GM18499 (cell line): ENCODE measurements around the gene MRC2.
A peak's percentile ranks its signal among the peaks of the same experiment; 100 is the strongest.

Source experiments
- ATAC-seq: cut with Tn5 transposase; IDR thresholded peaks from one replicate; pipeline ENCODE4 v1.9.1; 2021; ENCODE audit warnings: moderate number of reproducible peaks; ENCODE audit not compliant: insufficient read depth, unreplicated experiment

Gene MRC2

DNA sequence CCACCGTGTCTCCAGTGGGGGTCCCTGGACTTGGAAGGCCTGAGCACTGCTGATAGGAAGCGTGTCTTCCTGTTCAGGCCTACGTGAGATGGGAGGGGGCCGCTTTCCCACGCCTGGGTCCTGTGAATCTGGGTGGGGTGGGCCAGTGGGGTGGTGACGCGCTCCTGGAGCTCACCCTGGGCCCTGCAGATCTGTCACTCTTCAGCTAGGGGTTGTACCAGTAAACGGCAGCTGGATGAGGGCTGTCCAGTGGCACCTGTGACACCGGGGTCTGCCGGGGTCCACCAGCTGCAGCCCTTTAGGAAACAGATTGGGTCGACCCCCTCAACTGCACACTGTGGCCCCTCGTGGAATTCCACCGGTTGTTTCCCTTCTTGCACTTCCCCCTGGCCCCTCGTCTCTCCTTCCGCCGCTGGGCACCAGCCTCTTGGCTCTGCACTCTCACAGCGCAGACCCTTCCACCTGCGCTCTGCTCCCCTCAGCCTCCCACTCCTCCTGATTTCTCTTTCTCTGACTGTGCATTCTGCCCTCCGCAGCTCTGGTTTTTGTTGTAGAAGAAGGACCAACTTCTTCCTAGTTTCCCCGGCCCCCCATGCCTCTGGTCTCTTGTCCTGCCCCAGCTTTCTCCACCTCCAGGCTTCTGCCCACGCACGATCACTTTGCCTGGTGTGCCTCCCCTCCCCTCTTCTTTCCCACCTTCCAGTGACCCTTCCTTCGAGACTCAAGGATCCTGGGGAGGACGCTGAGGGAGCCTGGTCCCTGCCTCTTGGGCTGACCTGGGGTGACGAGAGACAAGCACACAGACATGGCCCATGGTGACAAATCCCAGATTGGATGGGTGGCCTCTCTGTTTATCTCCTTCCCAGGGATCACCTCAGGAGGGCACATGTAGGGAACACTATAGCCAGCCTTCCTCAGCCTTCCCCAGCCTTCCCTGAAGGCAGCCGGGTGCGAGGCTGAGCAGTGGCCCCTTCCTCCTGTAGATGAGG lies 4.8 kb downstream of the MRC2 start:
- no peak for ATAC-seq

- no peak for ATAC-seq
Observed at GRCh38 chr17:62637809-62638208, 10.3 kb downstream of the MRC2 start.

- no peak for ATAC-seq
Observed at GRCh38 chr17:62641153-62641552, 13.7 kb downstream of the MRC2 start.

DNA sequence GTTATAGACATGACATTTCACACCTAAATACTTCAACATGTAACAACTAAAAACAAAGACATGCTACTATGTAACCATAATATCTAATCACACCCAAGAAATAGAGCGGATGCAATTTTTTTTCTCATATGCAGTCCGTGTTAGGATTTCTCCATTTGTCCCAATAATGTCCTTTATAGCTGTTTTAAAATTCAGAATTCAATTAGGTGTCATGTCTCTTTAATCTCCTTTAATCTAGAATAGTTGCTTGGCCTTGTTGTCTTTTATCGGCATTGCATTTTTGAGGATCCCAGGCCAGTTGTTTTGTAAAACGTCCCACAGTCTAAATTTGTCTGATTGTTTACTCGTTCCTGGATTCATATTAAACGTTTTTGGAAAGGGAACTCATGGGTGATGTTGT lies 14.5 kb downstream of the MRC2 start:
- ATAC-seq = no peak

GRCh38 chr17:62643496-62643895 lies 16.0 kb downstream of the MRC2 start:
- no peak for ATAC-seq

DNA sequence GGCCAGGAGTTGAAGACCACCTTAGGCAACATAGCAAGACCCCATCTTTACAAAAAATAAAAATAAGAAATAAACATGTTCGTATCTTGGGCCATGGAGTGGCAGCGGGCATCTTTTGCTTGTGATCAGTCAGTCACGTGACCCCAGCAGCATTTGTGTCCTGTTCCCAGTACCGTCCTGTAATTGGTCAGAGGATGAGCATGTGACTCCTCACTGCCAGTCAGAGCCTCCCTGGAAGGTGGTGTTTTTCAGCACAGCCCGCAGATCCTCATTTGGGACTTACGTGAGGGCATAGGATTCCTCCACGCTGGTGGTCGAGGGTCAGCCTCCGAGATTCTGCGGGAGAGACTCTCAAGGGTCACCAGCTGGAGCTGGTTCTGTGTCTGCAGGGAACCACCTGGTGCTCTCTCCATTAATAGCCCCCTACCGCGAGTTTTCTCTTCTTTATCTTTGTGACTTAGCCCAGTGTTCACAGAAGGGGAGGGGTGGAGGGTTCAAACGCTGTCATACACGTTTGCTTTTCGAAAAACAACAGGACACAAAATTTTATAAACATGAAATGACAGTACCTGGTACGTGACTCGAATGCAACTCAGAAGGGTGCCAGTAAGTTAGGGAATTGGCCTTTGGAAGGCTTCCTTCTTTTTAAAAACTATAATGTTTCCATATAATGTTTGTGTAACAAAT lies 17.2 kb downstream of the MRC2 start:
- ATAC-seq = no peak

- ATAC-seq = no peak
Observed at GRCh38 chr17:62648251-62648955, 20.9 kb downstream of the MRC2 start.

DNA sequence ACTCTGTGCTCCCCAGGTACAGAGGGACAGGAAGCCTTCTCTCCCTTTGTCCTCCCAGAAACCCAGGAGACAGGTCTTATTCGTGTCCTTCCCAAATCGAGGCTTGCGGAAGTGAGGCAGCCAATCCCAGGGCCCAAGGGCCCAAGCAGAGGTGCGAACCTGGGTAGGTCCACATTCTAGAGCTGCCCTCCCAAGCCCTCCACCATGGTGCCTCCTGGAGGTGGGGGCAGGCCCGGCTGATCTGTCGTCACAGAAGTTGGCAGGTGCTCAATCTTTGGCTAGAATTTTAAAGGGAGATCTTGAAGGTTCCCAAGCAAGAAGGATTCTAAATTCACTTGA lies 21.5 kb downstream of the MRC2 start:
- ATAC-seq = no peak

GRCh38 chr17:62649570-62649969 lies 22.1 kb downstream of the MRC2 start:
- ATAC-seq = no peak

GRCh38 chr17:62650587-62650986 lies 23.1 kb downstream of the MRC2 start:
- ATAC-seq = no peak

DNA sequence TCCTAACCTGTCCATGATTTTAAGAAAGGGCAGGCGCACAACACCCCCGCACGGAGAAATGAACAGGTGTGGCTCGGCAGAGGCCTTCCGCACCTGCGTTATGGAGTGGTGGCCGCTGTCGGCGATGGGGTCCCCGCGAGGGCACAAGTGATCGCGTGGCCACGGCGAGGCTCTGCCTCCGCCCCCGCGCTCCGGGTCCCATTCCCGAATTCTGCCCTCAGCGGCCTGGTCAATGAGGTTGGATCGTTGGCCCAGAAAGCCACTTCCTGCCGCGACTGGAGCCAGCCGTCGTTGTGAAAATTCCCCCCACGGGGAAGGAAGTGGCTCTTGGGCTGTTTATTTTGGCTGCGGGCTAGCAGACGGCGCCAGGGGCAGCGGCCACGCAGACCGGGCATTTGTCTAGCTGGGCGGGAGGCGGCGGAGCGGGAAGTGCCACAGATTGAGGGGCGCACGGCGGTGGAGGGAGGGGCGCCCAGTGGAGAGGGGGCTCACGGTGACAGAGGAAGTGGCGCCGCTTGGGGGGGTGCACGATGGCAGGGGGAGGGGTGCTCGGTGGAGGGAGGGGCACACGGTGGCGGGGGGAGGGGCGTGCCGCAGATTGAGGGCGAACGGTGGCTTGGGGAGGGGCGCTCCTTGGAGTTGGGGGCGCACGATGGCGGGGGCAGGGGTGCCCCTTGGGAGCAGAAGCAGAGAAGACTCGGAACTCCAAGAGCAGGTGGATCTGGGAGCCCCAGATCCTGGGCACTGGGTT lies 25.0 kb downstream of the MRC2 start:
- ATAC-seq = no peak

DNA sequence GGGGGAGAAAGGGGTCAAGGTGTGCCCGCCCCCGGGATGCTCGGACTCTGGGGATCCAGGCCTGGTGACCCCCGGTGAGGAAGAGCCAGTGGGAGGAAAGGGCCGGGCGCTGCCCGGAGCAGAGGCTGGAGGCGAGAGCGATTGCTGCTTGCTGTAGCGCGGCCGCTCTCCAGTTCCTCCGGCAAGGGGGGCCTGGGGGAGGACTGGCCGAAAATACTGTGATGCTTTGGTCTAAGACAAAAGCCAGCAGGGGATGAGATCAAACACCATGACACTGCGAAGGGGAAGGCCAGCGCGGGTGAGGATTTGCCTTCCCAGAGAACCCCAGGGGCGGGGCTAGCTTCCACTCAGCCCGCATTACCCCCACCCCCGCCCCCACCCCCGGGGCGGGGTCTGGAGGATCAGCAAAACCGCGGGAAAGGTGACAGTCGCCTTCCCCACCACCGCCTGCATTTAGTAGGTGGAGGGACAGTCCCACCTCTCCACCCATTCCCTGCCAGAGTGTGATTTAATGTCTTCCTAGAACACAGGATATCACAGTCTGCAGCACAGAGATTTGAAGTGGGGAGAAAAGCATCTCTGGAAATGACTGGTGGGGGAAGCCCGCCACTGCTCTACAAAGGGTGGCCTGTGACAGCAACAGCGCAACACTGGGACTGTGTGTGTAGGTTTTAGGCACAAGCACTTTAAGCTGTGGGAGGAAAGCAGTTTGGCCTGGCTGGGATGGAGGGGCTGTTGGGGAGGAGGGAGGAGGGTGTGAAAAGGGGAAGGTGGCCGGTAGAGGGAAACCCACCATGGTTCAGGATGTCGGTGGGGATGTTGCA lies 25.7 kb downstream of the MRC2 start:
- peak; percentile 79 for ATAC-seq

DNA sequence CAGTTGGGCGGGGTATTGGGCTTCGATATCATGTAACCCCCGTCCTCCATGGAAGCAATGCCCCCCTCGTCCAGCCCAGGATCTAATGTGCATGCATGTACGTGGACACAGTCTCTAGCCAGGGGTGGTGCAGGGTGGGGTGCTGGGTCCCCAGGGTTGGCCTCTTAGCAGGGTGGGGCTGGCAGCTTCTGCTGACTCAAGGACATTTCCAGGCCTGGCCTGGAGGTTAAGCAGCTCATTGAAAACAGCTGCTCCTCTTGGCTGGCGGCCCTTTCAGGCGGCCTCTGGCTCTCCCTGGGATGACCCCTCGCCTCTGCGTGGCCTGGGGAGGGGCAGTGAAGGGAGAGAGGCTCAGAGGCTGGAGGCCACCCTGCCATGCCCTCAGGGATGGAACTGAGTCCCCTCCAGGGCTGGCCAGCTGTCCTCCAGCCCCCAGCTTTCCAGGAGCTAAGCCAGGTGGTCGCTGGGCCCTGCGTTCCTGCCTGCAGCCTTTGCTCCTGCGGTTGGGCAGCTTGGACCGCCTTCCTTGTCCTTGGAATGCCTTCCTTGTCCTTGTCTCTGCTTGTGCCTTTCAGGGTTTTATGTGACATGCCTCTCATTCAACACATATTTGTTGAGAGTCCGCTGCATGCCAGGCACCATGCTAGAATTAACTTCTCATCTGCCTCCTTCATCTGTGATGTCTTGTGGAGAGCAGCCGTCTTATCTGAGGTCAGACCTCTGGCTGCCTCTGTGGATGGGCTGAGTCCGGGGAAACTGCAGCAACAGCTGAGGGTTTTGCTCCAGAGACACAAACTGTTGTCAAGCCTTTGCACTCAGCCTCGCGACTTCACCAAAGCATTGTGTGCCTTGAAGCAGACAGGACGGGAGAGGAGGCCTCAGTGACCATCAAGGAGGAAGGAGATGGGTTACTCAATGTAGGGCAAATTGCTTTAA lies 26.6 kb downstream of the MRC2 start:
- ATAC-seq = no peak

- ATAC-seq = no peak
Observed at GRCh38 chr17:62655656-62656055, 28.2 kb downstream of the MRC2 start.

DNA sequence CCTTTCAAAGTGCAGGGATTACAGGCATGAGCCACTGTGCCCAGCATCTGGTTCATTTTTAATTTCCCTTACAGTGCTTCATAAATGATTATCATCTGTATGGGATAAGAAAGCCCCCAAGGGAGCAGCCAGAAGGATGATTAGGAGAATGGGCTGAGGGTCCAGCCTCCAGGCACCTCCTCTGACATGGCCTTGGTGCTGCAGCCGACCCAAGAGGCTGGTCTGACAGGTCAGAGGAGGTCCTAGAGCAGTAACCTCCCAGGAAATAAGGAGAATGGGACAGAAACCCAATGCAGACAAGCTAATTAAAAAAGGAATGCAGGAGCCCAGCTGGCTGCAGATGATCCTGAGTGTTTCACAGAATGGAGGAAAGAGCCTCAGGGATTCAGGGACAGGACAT lies 29.0 kb downstream of the MRC2 start:
- ATAC-seq = no peak

- ATAC-seq = no peak
Observed at GRCh38 chr17:62657145-62657665, 29.7 kb downstream of the MRC2 start.

DNA sequence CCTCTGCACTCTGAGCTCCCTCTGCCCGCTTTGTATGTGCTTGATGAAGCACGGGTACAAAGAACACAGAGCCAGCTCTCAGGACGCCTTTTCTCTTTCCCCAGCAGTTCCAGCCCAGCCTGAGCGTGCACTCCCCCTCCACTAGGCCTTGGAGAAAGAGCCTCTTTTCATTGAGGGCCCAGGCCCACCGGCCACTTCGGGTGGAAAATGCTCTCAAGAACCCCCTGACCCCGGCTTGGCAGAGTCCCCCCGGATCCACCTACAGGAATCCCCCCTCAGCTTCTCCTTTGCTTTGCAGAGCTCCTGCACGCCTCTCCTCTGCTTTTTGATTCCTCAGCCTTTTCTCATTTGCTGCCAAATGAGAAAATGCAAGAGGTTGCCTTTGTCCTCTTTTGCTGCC lies 30.2 kb downstream of the MRC2 start:
- ATAC-seq = no peak
